GM18909 (cell line): Measurements from ENCODE around the gene TRIOBP.

ENCODE experiments used
- ATAC-seq: cut with Tn5 transposase; IDR thresholded peaks from one replicate; pipeline ENCODE4 v1.9.1; 2021; ENCODE audit warnings: mild to moderate bottlenecking; ENCODE audit not compliant: unreplicated experiment, poor library complexity

The TRIOBP gene

GRCh38 chr22:37665487-37665886 is 31.4 kb upstream of the TRIOBP start:
- ATAC-seq = no peak

DNA sequence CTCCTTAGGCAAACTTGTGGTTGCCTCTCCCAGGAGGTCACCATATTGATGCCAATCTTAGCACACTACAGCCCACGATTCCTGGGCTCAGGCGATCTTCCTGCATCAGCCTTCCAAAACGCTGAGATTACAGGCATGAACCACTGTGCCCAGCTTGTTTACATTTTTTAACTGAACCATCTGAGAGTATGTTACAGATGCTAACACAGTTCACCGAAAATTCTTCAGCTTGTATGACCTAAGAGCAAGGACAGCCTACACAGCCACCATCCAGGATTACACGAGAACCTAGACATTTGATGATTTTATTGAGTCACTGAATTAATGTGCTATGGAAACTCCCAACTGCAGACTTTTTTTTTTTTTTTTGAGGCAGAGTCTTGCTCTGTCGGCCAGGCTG is 27.3 kb upstream of the TRIOBP start:
- ATAC-seq = no peak

DNA sequence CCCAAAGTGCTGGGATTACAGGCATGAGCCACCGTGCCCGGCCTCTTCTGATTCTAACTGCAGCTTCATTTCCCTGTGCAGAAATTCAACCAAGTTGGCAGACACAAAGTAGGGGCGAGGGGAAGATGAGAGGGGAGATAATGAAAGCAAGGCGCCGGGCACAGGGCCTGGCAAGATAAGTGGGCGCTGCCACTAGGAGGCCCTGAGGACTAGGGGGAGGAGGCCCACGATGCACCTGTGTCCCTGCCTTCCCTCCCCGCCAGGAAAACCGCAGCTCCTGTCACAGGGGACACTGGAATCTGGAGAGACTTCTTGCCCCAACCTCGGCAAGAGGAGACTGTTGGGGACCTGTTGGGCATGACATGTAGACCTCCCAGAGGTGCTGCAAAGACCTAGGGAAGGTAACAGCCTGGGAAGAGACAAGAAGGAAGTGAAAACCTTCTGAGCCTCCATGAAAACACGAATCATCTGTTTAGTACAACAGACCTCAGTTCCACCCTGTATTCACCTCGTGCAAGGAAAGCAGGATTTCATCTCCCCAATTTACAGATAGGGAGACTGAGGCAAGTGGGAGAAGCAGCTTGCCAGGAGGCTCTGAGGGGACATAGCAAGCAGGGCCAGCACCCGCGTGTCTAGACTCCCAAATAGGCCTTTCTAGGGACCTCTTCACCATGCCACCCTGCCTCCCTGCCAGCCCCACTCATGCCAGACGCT is 24.5 kb upstream of the TRIOBP start:
- no peak for ATAC-seq

GRCh38 chr22:37672920-37673455 is 23.9 kb upstream of the TRIOBP start:
- no peak for ATAC-seq

GRCh38 chr22:37674248-37674647 is 22.6 kb upstream of the TRIOBP start:
- ATAC-seq = no peak

GRCh38 chr22:37674951-37675929 is 21.6 kb upstream of the TRIOBP start, which contains the start of gene LGALS1:
TSS of gene LGALS1 (plus strand) at chr22:37675636. CDS start at chr22:37675703, 67 bp downstream.
- peak; percentile 42 for ATAC-seq

- ATAC-seq = no peak
Measured at GRCh38 chr22:37675930-37676735, 20.7 kb upstream of the TRIOBP start.

DNA sequence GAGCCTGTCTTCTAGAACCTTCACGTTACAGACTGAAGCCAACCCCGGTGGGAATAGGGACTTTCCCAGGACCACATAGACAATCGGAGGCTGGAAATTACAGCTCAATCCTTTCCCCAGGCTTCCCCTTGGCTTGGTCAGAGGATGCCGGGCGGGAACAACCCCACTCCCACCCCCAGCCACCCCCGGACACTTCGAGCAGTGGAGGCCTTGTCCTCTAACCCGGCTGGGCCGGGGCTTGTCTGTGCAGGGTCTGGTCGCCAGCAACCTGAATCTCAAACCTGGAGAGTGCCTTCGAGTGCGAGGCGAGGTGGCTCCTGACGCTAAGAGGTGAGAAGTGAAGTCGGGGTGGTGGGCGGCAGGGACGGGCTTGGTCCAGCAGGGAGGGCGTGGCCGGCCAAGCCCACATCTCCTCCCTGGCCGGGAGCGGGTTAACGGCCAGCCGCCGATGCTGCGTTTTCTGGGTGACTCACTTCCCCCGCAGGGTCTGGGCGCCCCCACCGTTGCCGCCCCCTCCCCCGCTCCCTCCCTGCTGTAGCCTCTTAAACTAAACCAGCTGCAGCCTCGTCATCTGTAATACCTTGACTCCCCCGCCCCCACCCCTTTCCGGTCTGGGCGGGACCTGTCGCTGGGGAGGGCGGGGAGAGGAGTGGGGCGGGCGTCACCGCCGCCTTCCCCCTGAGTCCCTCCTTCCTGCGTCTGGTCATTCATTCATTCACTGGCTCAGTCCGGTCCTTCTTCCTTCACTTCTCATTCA is 19.9 kb upstream of the TRIOBP start:
- peak; percentile 47 for ATAC-seq

DNA sequence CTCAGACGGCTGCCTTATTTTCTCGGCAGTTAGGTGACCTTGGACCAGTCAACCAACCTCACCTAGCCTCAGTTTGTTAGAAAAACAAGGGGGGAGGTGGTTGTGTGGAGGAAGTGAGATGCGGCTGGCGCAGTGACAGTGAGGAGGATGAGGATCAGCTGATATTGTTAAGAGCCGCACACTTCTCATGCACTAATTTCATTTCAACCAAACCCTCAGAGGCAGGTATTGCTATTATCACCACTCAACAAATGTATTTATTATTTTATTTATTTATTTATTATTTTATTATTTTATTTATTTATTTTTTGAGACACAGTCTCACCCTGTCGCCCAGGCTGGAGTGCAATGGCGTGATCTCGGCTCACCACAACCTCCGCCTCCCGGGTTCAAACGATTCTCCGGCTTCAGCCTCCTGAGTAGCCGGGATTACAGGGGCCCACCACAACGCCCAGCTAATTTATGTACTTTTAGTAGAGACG is 19.3 kb upstream of the TRIOBP start:
- ATAC-seq = no peak

- ATAC-seq = no peak
Measured at GRCh38 chr22:37678372-37678771, 18.5 kb upstream of the TRIOBP start.

DNA sequence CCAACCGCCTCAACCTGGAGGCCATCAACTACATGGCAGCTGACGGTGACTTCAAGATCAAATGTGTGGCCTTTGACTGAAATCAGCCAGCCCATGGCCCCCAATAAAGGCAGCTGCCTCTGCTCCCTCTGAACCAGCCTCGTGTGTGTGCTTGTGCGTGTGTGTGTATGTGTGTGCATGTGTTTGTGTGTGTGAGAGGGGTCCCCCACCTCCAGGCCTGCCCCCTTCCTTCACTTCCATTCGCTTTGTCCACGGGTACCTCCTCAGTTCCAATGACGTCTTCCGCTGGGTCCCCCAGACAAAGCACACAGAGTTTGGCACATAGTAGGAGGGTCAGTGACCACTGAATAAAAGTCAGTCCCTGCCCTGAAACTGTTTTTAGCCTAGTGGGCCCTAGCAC is 17.2 kb upstream of the TRIOBP start:
- ATAC-seq = no peak

GRCh38 chr22:37680191-37680851 is 16.5 kb upstream of the TRIOBP start:
- ATAC-seq = no peak

DNA sequence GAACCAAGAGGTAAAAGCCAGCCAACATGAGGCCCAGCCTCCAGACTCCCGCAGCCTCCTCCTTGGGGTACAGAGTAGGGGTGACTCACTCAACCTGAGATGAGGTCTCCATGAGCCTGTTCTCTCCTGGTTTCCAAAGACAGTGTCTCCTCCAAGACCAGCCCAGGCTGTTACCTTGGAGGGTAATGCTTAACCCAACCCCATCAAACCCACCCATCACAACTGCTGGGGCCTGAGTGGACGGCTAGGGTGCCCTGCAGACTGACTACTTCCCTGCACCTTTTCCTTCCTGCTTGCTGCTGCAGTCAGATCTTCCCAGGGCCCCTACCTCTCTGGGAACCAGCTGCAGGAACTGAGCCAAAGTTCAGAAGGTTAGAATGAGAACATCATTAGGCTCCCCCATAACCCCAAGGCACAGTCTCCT is 15.8 kb upstream of the TRIOBP start:
- no peak for ATAC-seq

- no peak for ATAC-seq
Measured at GRCh38 chr22:37681556-37682049, 15.2 kb upstream of the TRIOBP start.

- no peak for ATAC-seq
Measured at GRCh38 chr22:37684803-37685615, 11.8 kb upstream of the TRIOBP start.

DNA sequence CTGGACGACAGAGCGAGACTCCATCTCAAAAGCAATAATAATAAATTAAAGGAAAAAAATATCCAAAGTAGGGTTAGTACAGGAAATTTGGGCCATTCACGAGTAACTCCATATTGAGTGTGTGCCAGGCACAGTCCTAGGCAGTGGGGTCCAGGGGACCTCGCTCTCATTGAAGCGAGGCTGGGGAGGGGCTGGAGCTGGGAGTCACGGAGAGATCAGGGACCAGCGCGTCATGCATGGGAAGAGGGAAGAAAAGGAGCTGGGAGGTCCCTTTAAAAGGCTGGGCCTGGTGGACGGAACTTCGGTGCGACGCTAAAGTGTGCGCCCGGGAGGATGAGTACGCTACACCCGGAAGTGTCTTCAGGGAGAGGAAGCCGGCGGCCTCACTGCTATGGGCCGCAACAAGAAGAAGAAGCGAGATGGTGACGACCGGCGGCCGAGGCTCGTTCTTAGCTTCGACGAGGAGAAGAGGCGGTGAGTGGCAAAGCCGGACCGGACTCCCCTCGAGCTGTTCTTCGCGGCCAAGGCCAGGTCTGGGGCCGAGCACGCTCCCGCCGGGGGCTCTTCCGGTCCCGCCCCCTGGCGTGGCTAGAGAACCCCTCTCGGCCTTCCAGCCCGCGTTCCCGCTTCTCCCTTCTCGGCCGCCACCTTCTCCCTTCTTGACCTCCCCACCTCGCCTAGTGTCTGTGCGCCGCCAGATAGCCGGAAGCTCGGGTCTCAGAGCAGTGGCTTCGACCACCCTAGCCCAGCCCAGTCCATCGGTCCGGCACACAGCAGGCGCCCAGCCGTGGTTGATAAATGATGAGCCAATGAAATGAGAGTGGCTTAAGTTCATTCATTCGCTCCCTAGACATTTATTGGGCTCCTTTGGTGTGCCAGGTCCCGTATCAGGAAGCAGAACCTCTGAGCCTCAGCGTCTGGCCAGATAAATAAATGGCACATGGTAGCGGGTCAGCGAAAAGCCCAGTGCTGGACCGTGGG is 10.6 kb upstream of the TRIOBP start, which contains the start of gene NOL12:
TSS of gene NOL12 (plus strand) at position 342 of the 981 bp plus-strand sequence. CDS start at position 392, 50 bp downstream.
- ATAC-seq = peak; percentile 70
